SH-SY5Y (cell line): Measurements from ENCODE around the gene GOLM1.

ENCODE experiments used
- GATA2 ChIP-seq: IDR thresholded peaks from 2 replicates; pipeline ENCODE4 v1.6.1; 2011; ENCODE audit warnings: mild to moderate bottlenecking, low read depth, low read length
- GATA3 ChIP-seq: IDR thresholded peaks from 2 replicates; pipeline ENCODE4 v1.6.1; 2011; ENCODE audit warnings: low read depth, mild to moderate bottlenecking, low read length, moderate library complexity

DNA sequence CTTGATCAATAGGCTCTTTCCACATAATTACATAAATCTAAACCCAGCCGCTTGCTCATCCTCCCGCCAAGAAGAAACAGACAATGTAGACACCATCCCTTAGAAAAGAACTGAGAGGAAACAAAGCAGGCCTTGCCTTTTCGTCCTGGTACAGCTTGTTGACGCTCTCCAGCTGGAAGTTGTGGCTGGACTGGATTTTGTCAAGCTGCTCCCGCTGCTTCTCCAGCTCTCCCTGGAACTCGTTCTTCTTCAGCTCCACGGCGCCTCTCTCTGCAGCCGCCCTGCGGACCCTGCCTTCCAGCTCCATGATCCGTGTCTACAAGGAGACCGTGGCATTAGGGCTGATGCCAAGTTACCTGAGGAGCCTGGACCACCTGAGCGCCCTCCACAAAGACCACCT, 22.1 kb downstream of the GOLM1 start:
- no peak for TF ChIP-seq GATA3
- no peak for TF ChIP-seq GATA2
